T-helper 17 cell (primary cell): ENCODE measurements around the gene PEAK1. TPM values are rescaled to one million over a fixed set of nuclear protein-coding genes. Genes with fewer than 3 reads are reported as not detected.

Experiments
- ATAC-seq: fragments of 150-1000 bp; cut with Tn5 transposase; 2 replicates; pipeline ENCODE4 v1.10.0; 2021; ENCODE audit warnings: mild to moderate bottlenecking, moderate library complexity
- DNase-seq, 3 donors: peaks; one replicate each; pipeline versions ENCODE4 v3.0.0 to v3.0.0-alpha.2; 2020 to 2021
- H3K9me3 ChIP-seq: one replicate; pipeline ENCODE4 v1.7.0; 2013; ENCODE audit warnings: low read length, mild to moderate bottlenecking; ENCODE audit not compliant: control insufficient read depth, poor library complexity, severe bottlenecking
- H3K27ac Mint-ChIP-seq: one replicate; pipeline ENCODE4 v1.8.0; 2022; ENCODE audit warnings: mild to moderate bottlenecking, moderate library complexity, mixed read lengths
- H3K27me3 Mint-ChIP-seq: one replicate; pipeline ENCODE4 v1.8.0; 2022; ENCODE audit warnings: mixed read lengths
- H3K36me3 Mint-ChIP-seq: one replicate; pipeline ENCODE4 v1.8.0; 2022; ENCODE audit warnings: low read depth, mixed read lengths
- H3K4me1 Mint-ChIP-seq: one replicate; pipeline ENCODE4 v1.8.0; 2022; ENCODE audit warnings: mild to moderate bottlenecking, mixed read lengths
- H3K4me3 Mint-ChIP-seq: one replicate; pipeline ENCODE4 v1.8.0; 2022; ENCODE audit warnings: mild to moderate bottlenecking, moderate library complexity, mixed read lengths
- total RNA-seq, 4 donors: library from RNA in 2 of 4; stranded (reverse) in 2 of 4; gene quantifications; one replicate each; pipeline ENCODE4 v1.2.3 and lab custom pipeline; 2022 to 2026

PEAK1 gene
- total RNA-seq, 2 donors from 2014 or later, result 5.9 to 10.2 TPM

GRCh38 chr15:77118882-77119321 lies 301.0 kb downstream of the PEAK1 start:
- no peaks in the 10 kb centered on the region for H3K36me3 Mint-ChIP-seq
- DNase-seq, result peak in 1 of 3 donors; percentile 12
- H3K27me3 Mint-ChIP-seq, result peaks cover 8% of the 10 kb centered on the region
- H3K4me1 Mint-ChIP-seq, result peaks cover 13% of the 10 kb centered on the region
- H3K9me3 ChIP-seq, result no peaks in the 10 kb centered on the region
- ATAC-seq, result peak; percentile 46
- H3K27ac Mint-ChIP-seq, result no peak overlapping the region
- H3K4me3 Mint-ChIP-seq, result no peak overlapping the region

DNA sequence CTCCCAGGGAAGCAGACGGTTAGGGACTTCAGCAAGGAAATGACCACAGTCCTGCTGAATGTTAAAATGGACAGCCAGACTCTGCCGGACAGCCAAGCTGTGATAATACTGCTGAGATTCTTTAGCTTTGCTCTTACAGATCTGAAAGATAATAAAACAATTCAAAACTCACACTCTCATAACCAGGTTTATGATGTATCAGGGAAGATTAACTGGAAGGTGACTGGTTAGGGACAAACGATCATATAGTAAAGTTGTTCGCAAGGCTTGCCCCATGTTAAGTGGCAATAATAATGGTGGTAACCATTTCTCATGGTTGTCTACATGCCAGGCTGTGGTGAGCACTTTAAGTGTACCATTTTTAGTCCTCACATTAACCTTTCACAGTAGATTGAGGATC lies 304.7 kb downstream of the PEAK1 start:
- Mint-ChIP-seq H3K4me1 (peaks cover 7% of the 10 kb centered on the region), H3K4me3 (no peak overlapping the region), H3K27me3 (peaks cover 1% of the 10 kb centered on the region), H3K36me3 (no peaks in the 10 kb centered on the region), H3K27ac (no peak overlapping the region)
- no peaks in the 10 kb centered on the region for H3K9me3 ChIP-seq
- no peak for DNase-seq
- ATAC-seq, result no peak

DNA sequence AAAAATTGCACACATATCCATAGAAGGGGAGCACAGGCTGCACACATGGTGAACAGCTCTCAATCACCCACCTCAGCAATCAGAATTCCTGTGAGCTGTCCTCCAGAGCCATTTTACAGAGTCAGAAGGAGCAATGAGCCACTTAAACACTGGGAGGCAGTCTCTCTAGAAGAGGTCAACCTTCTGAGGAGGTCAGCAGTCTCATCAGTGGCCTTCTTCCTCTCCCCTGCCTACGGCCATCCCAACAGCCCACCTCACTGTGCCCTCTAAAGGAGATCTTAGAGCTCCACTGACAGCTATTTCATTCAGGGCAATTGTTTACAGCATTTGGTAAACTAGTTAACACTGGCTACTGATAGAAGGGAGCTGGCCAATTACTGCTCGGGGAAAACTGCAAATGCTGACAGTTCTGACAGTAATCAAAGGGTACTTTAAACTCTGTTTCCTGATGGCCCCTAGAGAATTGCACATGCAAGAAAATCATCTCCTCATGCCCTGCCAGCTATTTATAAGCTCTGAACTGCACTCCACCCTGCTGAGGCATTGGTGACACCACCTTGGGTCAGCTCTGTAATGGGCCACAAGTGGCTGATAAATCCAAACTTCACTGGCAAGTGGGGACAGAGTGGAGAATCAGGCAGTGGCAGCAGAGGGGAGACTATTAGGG lies 306.9 kb downstream of the PEAK1 start:
- H3K27me3 Mint-ChIP-seq, result no peaks in the 10 kb centered on the region
- DNase-seq (no peak), ATAC-seq (no peak)
- no peak overlapping the region for H3K27ac Mint-ChIP-seq
- no peaks in the 10 kb centered on the region for H3K36me3 Mint-ChIP-seq
- H3K4me3 Mint-ChIP-seq, result no peak overlapping the region
- H3K9me3 ChIP-seq, result no peaks in the 10 kb centered on the region
- H3K4me1 Mint-ChIP-seq, result no peaks in the 10 kb centered on the region

- H3K27ac Mint-ChIP-seq, result no peak overlapping the region
- H3K27me3 Mint-ChIP-seq, result no peaks in the 10 kb centered on the region
Observed at GRCh38 chr15:77111789-77112188, 308.1 kb downstream of the PEAK1 start.

DNA sequence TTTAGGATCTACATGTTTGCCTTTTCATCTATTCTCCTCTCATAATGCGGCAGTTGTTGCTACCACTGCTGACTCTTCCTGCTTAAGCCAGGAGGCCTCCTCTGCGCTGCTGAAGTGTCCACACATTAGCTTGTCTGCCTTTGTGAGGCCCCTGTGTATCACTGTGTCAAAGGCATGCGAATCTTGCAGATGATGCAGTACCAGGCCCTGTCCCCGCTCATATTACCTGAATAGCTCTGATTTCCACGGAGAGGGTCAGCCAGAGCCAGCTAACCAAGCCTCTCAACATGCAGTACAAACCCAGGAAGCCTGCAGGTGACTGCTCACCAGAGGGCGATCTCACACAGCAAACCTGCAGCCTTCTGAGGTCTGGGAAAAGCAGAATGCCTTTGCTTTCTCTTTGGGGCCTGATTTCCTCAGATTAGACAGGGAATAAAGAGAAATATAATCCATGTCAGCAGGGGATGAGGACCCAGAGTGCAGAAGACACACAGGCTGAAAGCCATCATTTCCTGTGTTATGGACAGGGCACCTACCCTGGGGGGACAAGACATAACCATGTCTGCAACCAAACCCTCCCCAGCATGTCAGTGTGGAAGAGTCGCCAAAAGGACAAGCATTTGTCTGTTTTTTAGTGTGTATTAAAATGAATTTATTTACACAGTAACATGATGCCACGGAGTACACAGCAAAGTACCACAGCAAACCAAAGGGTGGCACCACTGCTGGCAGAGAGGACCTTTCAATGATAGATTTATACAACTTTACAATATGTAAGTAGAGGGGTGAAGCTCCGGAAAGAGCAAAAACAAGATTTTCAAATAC lies 312.2 kb downstream of the PEAK1 start:
- no peak overlapping the region for H3K4me3 Mint-ChIP-seq
- H3K27me3 Mint-ChIP-seq, result peaks cover 4% of the 10 kb centered on the region
- peak overlapping the region; percentile 11 for H3K27ac Mint-ChIP-seq
- ATAC-seq (no peak), DNase-seq (no peak)
- no peaks in the 10 kb centered on the region for H3K9me3 ChIP-seq
- H3K36me3 Mint-ChIP-seq, result no peaks in the 10 kb centered on the region
- no peaks in the 10 kb centered on the region for H3K4me1 Mint-ChIP-seq

More at GRCh38 chr15:77111789-77112188, 308.1 kb downstream of the PEAK1 start:
- no peak overlapping the region for H3K4me3 Mint-ChIP-seq
- ATAC-seq (no peak), DNase-seq (no peak)
- H3K4me1 Mint-ChIP-seq, result no peaks in the 10 kb centered on the region
- H3K36me3 Mint-ChIP-seq, result no peaks in the 10 kb centered on the region
- no peaks in the 10 kb centered on the region for H3K9me3 ChIP-seq

DNA sequence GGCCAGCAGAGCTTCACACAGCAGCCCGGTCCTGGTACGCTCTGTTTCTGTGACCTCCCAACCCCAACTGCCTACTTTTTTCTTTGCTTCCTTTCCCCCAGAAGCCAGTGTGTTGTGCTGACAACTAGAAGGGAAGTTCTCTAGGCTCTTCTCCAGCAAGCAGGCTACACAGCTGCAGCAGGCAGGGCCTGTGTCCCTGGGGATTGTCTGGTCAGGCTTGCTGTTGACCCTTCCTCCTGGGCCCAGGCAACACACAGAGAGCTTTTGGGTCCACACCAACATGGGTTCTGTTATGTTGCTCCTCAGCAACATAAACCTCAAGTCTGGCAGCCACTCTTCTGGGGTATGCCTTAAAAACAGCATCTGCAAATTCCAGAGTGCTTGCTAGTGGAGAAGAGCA lies 312.8 kb downstream of the PEAK1 start:
- Mint-ChIP-seq H3K36me3 (no peaks in the 10 kb centered on the region), H3K4me1 (no peaks in the 10 kb centered on the region), H3K4me3 (no peak overlapping the region), H3K27me3 (peaks cover 4% of the 10 kb centered on the region), H3K27ac (peak overlapping the region; percentile 11)
- DNase-seq (no peak), ATAC-seq (no peak)
- H3K9me3 ChIP-seq, result no peaks in the 10 kb centered on the region

GRCh38 chr15:77104155-77104554 lies 315.7 kb downstream of the PEAK1 start:
- H3K9me3 ChIP-seq, result no peaks in the 10 kb centered on the region
- Mint-ChIP-seq H3K27ac (no peak overlapping the region), H3K27me3 (peaks cover 9% of the 10 kb centered on the region), H3K4me3 (no peak overlapping the region), H3K36me3 (no peaks in the 10 kb centered on the region), H3K4me1 (peaks cover 5% of the 10 kb centered on the region)
- DNase-seq (no peak), ATAC-seq (no peak)

- no peak overlapping the region for H3K4me3 Mint-ChIP-seq
- no peaks in the 10 kb centered on the region for H3K36me3 Mint-ChIP-seq
- no peak for DNase-seq
- H3K27ac Mint-ChIP-seq, result no peak overlapping the region
- peaks cover 7% of the 10 kb centered on the region for H3K4me1 Mint-ChIP-seq
- H3K9me3 ChIP-seq, result no peaks in the 10 kb centered on the region
- H3K27me3 Mint-ChIP-seq, result peaks cover 9% of the 10 kb centered on the region
- ATAC-seq, result no peak
Observed at GRCh38 chr15:77099741-77100463, 320.0 kb downstream of the PEAK1 start.

DNA sequence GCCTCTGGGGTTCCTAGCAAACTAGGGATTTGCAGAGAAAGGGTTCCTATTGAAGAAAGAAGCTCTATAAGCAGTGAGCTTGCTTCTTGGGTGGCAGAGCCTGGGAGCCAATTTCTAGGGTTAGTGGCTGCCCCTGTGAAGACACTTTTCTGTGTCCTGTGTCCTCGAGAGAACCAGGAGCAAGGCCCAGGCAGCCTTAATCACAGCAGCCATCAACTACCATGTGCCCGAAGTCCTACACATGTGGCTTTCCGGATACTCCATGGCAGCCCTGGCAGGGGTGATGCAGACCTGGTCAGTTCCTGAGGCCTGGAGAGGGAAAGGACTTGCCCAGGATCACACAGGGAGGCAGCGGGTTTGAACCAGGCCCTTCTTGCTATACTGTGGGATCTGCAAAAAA lies 321.3 kb downstream of the PEAK1 start:
- peaks cover 5% of the 10 kb centered on the region for H3K27me3 Mint-ChIP-seq
- DNase-seq (no peak), ATAC-seq (no peak)
- no peaks in the 10 kb centered on the region for H3K36me3 Mint-ChIP-seq
- H3K4me1 Mint-ChIP-seq, result peaks cover 7% of the 10 kb centered on the region
- H3K9me3 ChIP-seq, result no peaks in the 10 kb centered on the region
- H3K4me3 Mint-ChIP-seq, result no peak overlapping the region
- H3K27ac Mint-ChIP-seq, result no peak overlapping the region

GRCh38 chr15:77097921-77098320 lies 322.0 kb downstream of the PEAK1 start:
- ATAC-seq (no peak), DNase-seq (no peak)
- Mint-ChIP-seq H3K27me3 (peaks cover 5% of the 10 kb centered on the region), H3K27ac (no peak overlapping the region), H3K36me3 (no peaks in the 10 kb centered on the region), H3K4me3 (no peak overlapping the region), H3K4me1 (peaks cover 7% of the 10 kb centered on the region)
- H3K9me3 ChIP-seq, result no peaks in the 10 kb centered on the region

DNA sequence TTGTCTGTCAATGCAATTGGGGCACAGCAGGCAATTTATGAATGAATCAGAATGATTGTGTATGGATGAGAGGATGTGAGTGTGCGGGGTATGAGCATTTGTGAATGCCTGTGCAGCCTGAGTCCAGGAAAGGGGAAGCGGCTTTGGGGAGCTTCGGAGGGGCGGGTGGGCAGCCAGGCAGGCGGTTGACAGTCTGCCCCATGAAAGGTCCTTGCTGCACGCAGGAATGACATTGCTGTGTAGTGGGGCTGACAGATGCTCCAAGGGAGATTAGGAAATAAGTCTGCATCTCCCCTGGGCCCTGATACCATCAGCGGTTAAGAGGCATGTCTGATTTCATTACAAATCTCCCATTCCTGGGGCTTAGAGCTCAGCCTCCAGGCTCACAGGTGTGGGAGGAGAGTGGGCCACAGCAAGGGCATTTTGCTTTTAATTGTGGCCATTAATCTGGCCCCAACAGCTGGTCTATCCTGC lies 322.6 kb downstream of the PEAK1 start:
- no peak overlapping the region for H3K4me3 Mint-ChIP-seq
- no peak overlapping the region for H3K27ac Mint-ChIP-seq
- H3K27me3 Mint-ChIP-seq, result peaks cover 5% of the 10 kb centered on the region
- no peak for ATAC-seq
- H3K36me3 Mint-ChIP-seq, result no peaks in the 10 kb centered on the region
- H3K4me1 Mint-ChIP-seq, result peaks cover 7% of the 10 kb centered on the region
- DNase-seq, result no peak
- no peaks in the 10 kb centered on the region for H3K9me3 ChIP-seq

DNA sequence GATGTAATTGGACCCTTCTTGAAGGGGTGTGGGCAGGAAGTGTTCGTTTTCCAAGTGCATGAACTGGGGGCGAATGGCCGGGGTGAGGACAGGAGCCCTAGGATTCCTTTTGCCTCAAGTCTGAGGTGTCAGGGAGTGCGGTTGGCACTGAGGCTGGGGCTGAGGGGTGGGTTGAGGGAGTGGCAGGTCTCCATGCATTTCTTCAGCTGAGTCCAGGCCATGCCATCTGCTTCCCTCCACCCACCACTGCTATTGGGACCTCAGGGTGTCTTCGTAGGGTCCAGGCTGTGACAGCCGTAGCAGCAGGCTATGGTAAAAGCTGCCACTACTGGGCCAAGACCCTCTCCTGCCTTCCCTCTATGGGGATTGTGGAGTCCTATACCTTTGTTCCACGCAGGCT lies 323.4 kb downstream of the PEAK1 start:
- peaks cover 5% of the 10 kb centered on the region for H3K27me3 Mint-ChIP-seq
- no peak overlapping the region for H3K27ac Mint-ChIP-seq

GRCh38 chr15:77096138-77096537 lies 323.8 kb downstream of the PEAK1 start:
- Mint-ChIP-seq H3K36me3 (no peaks in the 10 kb centered on the region), H3K27ac (no peak overlapping the region), H3K27me3 (peaks cover 5% of the 10 kb centered on the region), H3K4me1 (peaks cover 7% of the 10 kb centered on the region), H3K4me3 (no peak overlapping the region)
- ATAC-seq (no peak), DNase-seq (no peak)
- H3K9me3 ChIP-seq, result no peaks in the 10 kb centered on the region

More for the DNA sequence above, 323.4 kb downstream of the PEAK1 start:
- no peak for ATAC-seq
- Mint-ChIP-seq H3K36me3 (no peaks in the 10 kb centered on the region), H3K4me1 (peaks cover 7% of the 10 kb centered on the region), H3K4me3 (no peak overlapping the region)
- no peak for DNase-seq
- H3K9me3 ChIP-seq, result no peaks in the 10 kb centered on the region
